ENCODE results near the gene INO80D.
"Not testable (repeated sequence)": the region's sequence is repeated elsewhere in the genome, so short reads cannot be mapped to it uniquely, and the experiment has no call there.

The INO80D gene

DNA sequence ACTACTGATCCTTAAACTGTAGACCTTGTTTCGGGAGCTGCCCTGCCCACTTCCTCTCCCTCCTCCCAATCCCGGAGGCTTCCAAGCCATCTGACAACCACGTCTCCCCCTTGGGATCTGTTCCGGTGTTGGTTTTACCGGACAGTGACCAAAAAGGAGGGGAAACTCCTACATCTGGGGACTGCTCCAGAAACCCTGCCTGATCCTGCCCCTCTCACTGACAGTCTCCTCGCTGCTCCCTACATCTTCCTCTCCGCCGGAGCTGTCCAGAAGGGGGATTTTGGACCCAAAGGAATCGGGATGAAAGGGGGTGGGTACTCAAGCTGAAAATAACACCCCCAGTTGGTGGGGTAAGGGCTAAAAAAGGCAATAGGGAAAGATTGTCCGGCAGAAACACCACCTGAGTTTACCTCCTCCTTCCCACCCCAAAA is 1.5 kb downstream of the INO80D start:
- DNase-seq: peak; percentile 79

DNA sequence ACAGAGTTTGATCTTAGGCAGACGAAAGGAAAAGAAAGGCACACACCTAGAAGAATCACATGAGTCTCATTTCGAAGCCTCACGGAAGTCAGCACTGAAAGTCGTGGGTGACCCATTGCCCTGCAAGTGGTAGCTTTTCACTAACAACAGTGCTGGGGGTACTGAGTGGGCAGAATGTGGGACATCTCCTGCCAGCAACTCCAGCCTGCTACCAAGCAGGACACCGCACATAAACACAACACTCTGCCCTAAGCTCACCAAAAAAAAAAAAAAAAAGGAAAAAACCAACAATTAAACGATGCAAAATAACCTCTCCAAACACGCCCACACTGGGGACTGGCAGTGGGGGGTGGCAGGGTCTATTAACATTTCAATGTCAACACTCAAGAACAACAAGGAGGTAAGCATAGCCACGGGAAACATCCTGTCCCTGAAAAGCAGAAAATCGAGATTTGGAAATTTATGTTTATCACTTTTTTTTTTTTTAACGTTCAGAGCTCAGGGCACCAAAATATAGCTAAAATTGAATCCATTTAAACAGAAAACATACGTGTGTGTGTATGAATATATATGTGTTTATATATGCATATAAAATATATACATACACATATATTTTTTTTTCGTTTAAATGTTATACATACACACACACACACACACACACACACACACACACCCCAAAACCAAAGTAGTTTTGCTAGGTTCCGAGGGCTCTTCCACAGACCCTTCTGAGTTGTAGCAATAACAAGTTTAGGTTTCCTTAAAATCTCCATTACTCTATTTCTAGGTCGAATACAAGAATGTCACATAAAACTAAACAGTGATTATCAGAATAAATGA is 2.2 kb downstream of the INO80D start:
- no peak for DNase-seq

DNA sequence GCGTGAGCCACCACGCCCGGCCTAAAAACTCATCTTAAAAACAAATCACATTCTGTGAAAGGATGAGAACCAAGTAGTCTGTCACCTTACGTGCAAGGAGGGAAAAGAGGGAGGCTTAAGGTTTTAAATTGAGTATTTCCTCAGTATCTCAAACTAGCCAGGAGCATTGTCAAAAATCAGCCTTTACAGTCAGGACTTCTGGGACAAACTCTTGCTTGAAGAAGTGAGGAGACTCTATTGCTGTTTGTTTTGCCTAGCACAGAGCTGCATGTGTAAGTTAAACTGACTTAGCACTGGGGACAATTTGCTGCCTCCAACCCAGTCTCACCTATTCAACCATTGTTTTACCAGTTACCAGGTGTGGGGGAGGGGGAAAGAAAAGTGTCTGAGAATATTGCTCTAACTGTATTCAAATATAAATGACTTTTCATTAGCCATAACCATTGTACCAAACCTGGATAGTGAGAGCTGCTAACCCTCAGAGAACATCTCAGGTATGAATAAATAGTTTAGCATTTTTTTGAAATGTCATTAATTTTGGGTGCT is 3.6 kb downstream of the INO80D start:
- DNase-seq: no peak

DNA sequence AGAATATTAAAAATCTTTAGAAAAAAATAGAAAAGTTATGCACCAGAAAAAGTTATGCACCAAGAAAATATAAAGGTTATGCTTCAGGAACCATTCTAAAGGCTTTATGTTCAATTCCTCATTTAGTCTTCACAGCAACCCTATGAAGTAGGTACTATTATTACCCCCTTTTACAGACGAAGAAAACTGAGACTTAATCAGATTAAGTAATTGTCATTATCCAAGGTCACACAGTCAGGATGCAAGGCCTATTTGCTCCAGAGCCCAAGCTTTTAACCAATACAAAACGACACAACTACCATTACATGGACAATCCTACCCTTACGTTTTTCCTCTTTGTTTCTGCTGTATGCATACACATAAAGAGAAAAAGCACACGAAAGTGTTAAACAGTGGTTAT is 5.0 kb downstream of the INO80D start:
- DNase-seq: no peak

DNA sequence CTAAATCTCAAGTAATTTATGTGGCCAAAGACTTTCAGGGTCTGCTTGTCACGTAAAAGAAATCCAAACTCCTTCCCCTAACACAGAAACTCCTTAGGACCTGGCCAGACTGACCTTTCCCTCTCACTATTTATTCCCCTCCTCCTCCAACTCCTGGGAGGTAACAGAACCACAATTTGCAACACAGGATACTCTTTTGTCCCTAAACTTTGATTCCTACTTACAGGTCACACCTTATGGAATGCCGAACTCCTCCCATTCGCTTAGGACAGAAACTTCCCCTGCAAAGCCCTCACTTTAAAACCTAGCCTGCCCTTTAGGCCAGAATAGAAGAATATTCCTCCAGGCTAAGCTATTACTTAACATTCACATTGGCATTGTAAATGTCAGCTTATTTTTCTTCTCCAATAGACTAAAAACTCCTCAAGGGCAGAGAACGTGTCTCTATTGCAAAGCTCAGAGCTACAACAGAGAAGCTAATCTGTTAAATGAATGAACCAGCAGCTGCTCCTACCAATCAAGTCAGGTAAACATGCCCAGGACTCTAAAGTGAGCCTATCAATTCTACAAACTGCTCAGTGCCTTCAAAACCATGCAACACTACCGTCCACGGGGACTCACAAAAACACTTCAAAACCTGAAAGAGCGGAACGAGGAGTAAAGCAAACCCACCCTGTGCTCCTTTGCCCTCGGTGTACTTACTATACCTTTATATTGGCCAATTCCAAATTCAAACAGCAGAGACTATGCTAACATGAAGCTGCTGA is 6.1 kb downstream of the INO80D start:
- no peak for DNase-seq

DNA sequence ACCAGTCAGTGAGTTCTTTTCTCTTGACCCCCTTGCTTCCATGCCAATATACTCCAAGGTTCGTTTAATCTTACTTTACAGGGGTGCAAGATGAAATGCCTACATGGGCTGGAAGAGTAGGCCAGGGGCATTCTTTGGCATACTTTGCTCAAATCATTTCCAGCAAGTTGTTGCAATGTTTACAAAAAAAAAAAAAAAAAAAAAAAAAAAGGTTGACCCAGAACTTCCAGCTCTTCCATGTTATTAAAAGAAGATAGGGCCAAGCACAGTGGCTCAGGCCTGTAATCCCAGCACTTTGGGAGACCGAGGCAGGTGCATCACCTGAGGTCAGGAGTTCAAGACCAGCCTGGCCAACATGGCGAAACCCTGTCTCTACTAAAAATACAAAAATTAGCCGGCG is 8.1 kb downstream of the INO80D start:
- DNase-seq: not testable (repeated sequence)

DNA sequence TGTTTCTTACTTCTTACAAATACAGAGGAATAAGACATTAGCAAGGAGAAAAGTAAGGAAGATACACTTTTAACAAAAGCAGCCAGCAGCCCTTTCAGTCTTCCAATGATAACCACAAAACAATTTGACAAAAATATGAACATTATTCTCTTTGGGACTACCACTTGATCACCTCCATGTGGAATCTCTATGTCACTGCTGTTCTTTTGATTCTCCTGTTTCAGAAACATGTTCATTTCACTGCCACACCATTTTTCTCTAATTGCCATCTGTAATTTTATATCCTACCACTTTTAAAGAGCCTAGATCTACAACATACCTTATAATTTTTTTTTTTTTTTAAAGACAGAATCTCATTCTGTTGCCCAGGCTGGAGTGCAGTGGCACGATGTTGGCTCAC is 10.9 kb downstream of the INO80D start:
- no peak for DNase-seq

DNA sequence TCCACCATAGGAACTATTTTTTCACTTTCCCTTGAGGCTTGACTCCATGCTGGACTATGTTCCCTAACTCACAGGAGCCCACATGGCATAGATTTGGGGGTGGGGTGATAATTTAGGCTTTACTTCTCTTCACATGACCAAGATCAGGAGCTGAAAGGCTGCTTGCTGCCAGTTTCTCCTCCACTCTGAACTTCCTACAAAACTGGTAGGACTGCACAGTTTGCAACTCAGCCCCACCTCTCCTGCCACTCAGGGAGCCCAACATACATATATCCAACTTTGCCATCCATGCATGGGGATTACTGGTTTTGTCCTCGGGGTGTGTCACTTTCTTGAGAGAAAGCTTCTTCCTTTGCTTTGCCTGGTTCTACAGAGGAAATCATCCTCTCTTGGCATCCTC is 14.2 kb downstream of the INO80D start:
- no peak for DNase-seq

DNA sequence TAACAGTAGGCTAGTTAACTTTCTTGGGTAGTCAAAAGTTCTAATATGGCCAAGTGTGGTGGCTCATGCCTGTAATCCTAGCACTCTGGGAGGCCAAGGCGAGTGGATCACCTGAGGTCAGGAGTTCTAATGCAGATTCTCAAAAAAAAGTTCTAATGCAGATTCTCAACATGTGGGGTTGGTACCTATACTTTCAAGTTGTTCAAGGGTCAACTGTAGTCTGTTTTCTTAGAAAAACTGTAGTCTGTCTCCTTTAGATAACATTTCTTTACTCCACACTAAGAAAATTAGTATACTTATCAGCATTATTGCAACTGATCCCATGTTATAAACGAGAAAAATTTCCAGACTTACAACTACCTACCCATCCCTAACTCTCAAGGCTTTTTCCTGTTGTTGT is 16.6 kb downstream of the INO80D start:
- DNase-seq: no peak

DNA sequence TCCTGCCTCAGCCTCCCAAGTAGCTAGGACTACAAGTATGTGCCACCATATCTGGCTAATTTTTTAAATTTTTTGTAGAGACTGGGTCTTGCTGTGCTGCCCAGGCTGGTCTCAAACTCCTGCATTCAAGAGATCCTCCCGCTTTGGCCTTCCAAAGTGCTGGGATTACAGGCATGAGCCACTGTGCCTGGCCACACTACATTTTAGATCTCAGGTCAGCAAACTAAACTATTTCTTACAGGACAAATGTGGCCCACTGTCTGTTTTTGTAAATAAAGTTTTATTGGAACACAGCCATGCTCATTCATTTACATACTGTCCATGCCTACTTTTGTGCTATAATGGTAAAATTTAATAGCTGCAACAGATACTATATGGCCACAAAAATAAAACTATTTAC is 17.8 kb downstream of the INO80D start:
- DNase-seq: no peak

DNA sequence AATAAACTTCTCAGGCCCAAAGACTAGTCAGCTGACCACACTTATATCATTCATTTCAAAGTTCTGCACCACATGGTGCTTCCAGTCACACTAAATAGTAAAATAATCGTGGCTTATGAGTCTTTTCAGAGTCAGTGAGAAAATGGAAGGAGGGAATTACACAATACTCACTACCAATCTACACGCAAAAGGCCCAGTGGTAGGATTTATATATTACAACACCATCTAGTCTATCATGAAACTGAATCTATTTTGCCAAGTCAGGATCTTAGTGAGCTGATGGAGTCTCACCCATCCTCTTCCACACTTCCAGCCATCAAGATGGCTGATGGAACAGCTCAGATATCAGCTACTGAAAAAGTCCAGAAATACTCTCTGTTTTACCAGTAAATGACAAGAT is 21.9 kb downstream of the INO80D start:
- no peak for DNase-seq

DNA sequence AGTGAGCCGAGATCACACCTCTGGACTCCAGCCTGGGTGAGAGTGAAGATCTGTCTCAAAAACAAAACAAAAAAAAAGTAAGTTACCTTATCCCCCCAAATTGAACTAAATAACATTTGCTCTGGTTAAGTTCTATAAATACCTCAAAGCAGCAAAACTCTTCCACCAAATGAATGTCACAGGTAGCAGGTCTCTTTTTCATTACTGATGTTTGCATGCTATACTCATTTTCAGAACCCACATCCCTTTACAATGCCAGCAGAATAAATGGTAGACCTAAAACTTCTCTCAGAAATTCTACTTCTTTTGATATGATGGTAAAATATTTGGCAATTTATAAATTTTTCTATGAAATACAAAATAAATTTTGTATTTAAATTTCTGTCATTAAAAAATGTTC is 22.3 kb downstream of the INO80D start:
- no peak for DNase-seq

DNA sequence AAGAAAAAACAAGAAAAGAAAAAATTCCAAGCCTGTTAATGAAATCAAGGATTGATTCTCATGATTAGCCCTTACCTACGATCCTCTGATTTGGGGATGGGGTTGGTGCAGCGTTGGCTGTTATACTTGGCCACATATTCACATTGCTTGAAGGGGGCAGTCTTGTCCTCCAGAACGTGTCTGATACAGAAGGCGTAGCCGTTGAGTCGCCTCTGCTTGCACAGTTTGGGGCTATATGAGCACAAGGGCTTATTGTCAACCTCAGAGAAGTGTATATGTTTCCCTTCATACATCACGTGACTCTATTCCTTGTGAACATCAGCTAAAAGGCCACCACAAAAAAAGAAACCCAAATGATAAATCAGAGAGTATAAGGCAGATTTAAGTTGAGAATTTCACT is 23.2 kb downstream of the INO80D start:
- no peak for DNase-seq

DNA sequence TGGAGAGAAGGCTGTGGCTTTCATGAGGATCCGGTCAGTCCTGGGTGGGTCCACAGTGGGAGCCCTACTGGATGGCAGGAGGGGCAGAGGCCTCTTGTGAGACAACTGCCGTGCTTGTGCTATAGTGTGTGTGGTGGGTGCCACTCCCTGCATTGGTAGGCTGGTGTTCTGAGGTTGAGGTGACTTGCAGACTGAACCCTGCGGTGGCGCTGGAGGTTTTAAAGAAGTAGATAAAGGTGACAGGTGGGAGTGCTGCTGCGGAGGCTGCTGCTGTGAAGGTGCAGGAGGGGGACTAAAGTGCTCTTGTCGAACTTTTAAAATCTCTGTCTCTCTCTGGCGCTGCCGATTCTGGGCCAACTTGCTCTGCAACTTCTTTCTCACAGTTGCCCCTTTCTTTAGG is 29.7 kb downstream of the INO80D start:
- no peak for DNase-seq

DNA sequence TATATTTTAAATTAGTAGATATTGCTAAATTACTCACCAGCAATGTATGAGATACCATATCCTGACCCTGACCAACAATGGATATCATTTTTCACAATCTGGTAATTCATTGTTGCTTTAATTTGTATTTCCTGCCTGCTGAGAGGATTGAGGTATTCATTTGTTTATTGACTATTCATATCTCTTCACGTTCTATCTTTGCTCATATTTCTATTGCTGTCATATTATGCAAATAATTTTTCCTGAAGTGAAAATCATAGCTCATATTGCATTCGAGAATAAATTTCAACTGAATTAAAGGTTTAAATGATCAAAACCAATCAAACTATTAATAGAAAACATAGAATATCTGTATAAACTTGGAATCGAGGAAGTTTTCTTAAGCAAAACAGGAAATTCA is 31.0 kb downstream of the INO80D start:
- no peak for DNase-seq

DNA sequence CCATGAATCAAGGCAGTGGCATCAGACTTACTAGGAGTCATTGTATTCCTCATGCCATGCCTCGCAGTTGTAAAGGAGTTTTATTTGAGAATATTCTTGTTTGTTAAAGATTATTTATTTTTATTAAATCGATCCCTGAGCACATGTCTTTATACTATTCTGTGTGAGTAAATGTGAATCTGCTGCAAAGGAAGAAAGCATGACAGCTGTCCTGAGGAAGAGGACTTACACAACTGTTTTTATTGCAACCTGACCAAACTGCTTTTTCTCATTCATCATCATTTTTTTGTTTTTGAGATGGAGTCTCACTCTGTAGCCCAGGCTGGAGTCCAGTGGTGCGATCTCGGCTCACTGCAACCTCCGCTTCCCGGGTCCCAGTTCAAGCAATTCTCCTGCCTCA is 34.1 kb downstream of the INO80D start:
- DNase-seq: no peak

DNA sequence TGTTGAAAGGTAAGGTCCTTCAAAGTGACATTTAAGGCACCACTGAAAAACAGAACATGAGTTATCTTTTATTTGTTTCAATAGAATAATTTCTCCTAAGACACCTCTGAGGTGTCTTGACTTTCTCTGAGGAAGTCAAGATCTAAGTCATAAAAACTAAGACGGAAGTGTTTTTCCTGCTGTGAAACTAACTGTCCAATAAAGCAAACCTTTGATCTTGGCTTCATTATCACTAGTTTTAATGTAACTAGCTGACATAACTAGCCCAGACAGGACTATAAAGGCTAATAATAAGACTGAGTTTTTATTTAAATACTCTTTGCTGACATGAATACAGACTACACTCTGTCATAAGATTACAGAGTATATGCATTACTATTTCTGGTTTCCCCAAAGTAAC is 36.6 kb downstream of the INO80D start:
- no peak for DNase-seq

DNA sequence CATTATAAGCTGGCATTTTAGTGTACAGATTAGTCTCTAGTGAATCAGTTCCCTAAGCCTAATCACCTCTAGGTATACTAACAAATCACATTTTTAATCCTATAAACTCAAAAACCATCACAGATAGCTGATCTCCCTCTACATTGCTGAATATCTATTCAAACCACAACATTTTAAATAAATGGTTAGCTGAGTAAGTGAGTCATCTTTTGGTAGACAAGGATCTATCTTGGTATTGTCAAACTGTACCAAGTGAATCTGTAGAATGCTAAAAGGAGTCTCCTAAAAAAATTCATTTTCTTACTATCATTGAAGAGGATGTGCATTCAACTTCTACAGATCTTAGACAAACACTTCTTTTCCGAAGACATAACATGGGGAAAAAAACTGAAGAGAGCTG is 40.7 kb downstream of the INO80D start:
- peak; percentile 40 for DNase-seq

DNA sequence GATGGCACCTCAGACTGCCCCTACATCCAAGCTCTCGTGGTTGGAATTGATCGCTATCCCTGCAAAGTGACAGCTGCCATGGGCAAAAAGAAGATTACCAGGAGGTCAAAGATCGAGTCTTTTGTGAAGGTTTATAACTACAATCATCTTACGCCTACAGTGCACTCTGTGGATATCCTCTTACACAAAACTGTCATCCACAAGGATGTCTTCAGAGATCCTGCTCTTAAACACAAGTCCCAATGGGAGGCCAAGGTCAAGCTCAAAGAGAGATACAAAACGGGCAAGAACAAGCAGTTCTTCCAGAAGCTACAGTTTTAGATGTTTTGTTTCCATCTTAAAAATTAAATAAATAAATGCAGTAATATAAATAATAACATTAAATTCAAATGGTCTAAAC is 45.4 kb downstream of the INO80D start:
- no peak for DNase-seq

DNA sequence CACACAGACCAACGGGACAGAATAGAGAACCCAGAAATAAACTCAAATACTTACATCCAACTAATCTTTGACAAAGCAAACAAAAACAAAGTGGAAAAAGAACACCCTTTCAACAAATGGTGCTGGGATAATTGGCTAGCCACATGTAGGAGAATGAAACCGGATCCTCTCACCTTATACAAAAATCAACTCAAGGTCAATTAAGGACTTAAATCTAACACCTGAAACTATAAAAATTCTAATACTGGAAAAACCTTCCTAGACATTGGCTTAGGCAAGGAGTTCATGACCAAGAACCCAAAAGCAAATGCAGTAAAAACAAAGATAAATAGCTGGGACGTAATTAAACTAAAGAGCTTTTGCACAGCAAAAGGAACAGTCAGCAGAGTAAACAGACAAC is 50.6 kb downstream of the INO80D start:
- not testable (repeated sequence) for DNase-seq

DNA sequence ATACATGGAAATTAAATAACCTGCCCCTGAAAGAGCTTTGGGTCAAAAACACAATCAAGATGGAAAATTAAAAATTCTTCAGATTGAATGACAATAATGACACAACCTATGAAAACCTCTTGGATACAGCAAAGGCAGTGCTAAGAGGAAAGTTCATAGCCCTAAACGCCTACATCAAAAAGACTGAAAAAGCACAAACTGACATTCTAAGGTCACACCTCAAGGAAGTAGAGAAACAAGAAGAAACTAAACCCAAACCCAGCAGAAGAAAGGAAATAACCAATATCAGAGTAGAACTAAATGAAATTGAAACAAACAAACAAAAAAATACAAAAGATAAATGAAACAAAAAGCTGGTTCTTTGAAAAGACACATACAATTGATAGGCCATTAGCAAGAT is 52.5 kb downstream of the INO80D start:
- DNase-seq: not testable (repeated sequence)

DNA sequence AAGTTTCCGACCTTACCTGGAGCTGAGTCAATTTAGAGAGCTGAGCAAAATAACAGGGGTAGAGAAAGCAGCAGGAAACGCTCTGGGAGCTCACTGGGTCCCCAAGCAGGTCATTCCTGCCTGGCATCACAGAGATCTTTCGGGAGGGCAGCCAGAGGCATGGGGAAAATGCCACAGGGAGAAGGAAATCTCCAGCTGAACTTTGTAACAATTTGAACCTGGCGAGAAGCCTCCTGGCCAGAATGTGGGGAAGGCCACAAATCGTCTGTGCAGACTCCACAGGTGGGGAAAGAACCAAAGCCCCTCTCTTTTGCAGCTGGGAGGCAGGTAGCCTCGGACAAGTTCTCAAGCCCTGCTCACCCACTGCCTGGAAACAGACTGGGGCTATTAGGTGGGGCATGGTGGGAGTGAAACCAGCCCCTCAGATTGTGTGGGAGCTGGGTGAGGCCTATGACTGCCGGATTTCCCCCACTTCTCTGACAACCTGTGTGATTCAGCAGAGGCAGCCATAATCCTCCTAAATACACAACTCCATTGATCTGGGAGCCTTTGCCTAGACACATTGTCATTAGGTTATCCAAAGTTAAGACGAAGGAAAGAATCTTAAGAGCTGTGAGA is 53.9 kb downstream of the INO80D start:
- DNase-seq: no peak

DNA sequence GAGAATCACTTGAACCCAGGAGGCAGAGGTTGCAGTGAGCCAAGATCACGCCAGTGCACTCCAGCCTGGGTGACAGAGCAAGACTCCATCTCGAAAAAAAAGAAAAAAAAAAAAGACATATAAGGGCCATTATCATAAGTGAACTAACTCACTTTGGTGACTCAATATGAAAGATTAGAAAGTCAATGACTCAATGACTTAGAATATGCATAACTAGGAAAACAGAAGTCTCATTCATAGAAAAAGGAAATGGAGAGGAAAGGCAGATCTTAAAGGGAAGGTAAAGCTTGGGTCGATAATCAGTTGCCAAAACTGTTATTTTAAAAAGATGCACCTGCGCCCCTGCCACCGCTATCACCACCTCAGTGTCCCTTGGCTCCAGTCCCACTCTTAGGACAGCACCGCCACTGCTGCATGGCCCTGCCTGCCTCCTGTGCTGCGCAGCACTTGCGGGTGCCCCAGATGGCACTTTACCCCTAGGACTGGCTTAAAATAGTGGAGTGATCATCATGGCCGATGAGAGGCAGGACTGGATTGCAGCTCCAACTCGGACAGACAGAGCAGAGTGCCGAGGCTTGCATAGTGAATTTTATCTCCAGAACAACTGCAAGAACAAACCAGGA is 54.7 kb downstream of the INO80D start:
- peak; percentile 30 for DNase-seq

Data from fibroblast of skin of right biceps (primary cell).